Activated CD4-positive, CD25-positive, alpha-beta regulatory T cell treated with anti-CD3 and anti-CD28 coated beads, Interleukin-2, amount 50 U/mL, for 16 hours (primary cell): Measurements from ENCODE around the gene ZNF771.

ENCODE experiments used
- DNase-seq: peaks from one replicate; pipeline ENCODE4 v3.0.0-alpha.2; 2020; ENCODE audit warnings: low read depth, low spot score

ZNF771 gene

DNA sequence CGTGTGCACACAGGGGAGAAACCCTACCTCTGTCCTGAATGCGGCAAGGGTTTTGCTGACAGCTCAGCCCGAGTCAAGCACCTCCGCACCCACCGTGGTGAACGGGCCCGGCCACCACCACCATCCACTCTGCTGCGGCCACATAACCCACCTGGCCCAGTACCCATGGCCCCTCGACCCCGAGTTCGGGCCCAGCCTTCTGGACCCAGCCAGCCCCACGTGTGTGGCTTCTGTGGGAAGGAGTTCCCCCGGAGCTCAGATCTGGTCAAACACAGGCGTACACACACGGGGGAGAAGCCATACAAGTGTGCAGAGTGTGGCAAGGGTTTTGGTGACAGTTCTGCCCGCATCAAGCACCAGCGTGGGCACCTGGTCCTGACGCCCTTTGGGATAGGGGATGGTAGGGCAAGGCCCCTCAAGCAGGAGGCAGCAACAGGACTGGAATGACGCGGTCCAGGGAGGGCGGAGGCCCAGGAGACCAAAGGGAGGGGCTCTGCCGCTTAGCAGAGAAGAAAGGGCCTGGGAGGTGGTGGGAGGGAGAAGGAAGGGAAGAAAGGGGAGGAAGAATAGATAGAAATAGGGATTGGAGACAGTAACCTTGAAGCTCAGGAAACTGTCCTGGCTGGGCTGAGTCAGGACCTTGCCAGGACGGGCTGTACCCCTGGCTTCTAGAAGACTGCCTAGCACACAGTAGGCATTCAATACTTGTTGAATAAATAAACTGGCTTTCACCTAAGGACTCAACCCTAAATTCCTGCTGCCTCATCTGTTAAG, 8.6 kb upstream of the ZNF771 start:
- DNase-seq: no peak

- DNase-seq: no peak
These were observed 7.8 kb upstream of the ZNF771 start for GRCh38 chr16:30399435-30400186.

- no peak for DNase-seq
These were observed 5.5 kb upstream of the ZNF771 start for GRCh38 chr16:30401768-30402425.

DNA sequence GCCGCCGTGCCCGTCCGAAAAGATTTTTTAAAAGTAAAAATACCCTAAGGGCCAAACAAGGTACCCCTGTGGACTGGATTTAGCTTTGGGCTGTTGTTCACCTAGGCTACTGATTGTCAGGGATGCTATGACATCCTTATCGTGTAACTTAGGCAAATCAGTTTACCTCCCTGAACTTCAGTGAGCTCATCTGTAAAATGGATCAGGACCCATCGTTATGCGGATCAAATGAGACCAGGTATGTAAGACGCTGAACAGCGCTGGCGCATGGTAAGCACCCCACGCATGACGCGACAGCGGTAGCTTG, 658 bp upstream of the ZNF771 start:
- no peak for DNase-seq

- no peak for DNase-seq
These were observed 563 bp downstream of the ZNF771 start for GRCh38 chr16:30407804-30408534.

DNA sequence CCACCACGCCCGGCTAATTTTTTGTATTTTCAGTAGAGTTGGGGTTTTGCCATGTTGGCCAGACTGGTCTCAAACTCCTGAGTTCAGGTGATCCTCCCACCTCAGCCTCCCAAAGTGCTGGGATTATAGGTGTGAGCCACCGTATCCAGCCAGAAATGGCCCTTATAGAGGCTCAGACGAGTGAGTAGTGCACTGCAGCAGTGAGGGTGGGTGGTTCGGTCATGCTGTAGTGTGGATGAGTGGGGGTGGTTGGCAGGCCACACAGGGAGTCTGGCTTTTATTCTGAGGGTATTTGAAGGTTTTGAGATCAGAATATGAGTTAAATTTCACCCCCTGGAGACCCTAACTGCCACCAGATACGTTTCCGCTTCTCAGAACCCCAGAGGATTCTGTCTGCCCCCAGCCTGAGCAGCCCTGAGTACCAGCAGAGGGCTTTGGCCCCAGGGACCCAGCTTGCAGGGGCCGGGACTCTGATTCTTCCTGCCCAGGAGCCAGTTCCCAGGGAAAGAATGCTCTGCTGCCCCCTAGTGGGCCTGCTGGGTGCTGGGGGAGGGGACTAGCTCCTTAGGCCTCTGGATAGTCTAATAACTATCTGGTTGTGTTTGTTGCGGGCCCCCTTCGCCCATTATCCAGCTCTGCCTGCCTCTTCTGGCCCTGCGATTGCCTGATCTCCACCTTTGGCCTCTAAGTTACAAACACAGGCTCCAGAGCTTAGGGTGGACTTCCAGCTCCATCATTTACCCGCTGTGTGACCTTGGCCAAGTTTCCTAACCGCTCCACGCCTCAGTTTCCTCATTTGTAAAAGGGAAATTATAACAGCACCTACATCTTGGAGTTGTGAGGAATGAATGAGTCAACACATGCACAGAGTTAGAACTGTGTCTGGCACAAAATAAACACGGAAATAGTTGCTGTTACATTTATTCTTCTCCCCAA, 2.0 kb downstream of the ZNF771 start:
- DNase-seq: peak; percentile 87

GRCh38 chr16:30413112-30413806, 5.9 kb downstream of the ZNF771 start:
- DNase-seq: no peak

DNA sequence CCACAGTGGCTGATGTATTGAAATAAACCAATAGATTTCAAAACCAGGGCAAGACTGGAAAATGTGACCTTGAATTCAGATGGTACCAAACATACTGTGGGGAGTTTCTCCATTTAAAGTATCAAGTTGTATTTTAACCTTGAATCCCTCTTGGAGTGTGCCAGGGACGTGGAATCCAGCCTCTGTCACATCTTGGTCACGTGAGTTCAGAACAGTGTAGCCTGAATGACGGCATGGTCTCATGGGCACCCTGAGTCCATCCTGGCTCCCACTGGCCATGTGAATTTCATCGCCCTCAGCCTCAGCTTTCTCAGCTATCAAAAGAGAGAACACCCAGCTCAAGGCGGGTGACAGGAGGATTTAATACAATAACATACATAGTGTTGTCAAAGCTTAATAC, 6.8 kb downstream of the ZNF771 start:
- no peak for DNase-seq

DNA sequence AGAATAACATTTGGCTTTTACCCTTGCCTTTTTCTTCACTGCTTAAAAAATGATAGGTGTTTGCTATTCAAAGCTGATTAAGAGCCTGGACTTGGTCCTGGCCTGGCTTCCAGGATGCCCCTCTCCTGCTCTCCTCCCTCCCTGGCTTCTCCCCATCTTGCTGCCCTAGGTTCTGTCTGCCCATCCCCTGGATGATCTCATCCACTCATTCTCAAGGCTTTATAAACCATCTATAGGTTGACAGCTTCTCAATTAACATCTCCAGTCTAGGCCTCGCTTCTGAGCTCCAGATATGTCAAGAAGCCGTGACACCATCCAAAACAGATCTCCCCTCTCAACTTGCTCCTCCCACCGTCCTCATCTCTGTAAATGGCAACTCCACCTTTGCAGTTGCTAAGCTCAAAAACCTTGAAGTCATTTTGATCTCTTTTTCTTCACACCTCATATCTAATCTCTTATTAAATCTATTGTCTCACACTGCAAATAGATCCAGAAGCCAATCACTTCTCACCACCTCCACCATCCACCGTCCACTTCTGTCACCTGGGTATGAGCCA, 8.7 kb downstream of the ZNF771 start:
- DNase-seq: no peak

GRCh38 chr16:30416624-30417528, 9.5 kb downstream of the ZNF771 start:
- DNase-seq: no peak

GRCh38 chr16:30417529-30418349, 10.3 kb downstream of the ZNF771 start:
- DNase-seq: peak; percentile 74

DNA sequence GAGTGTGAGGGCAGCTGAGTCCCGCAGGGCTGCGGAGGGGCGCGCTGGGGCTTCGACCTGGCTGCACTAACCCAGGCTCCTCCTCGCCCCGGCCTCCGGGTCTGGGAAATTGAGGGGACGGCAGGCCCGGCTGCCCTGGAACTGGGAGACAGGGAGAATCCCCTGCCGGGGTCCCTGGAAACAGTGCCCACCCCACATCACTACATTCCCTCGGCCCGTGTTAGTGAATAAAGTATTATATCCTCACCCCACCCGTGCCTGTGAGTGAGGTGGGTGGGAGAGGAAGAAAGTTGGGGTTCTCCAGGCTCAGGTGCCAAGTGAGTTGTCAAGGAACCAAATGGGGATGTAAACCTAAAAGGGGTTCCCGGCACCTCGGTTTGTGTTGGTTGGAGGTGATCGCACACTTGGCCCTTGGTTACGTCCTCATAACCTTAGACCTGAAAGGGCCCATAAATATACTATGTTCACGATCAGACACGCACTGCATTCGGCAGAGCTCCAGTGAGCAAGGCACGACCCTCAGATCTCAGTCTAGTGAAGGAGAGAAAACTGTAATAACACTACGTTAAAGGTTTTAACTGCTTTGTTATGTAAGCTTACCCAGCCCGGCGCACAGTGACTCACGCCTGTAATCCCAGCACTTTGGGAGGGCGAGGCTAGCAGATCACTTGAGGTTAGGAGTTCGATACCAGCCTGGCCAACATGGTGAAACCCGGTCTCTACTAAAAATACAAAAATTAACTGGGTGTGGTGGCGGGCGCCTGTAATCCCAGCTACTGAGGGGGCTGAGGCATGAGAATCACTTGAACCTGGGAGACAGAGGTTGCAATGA, 11.2 kb downstream of the ZNF771 start:
- no peak for DNase-seq

GRCh38 chr16:30421010-30421409, 13.6 kb downstream of the ZNF771 start:
- DNase-seq: no peak

GRCh38 chr16:30428055-30428454, 20.6 kb downstream of the ZNF771 start:
- DNase-seq: no peak

GRCh38 chr16:30429418-30429677, 21.9 kb downstream of the ZNF771 start:
- no peak for DNase-seq

GRCh38 chr16:30429678-30430427, 22.4 kb downstream of the ZNF771 start, which contains the start of gene DCTPP1:
Gene DCTPP1 (minus strand): TSS chr16:30430030. CDS start chr16:30429980, 50 bp downstream.
- DNase-seq: peak; percentile 89
